Tongue (tissue), 2 donors: ENCODE measurements around the gene PGR. TPM values are rescaled to one million over a fixed set of nuclear protein-coding genes. Genes with fewer than 3 reads are reported as not detected.

Experiments used
- DNase-seq: peaks from one replicate; pipeline ENCODE4 v3.0.0-alpha.2; 2015
- total RNA-seq: library from RNA; depleted of rRNA; stranded (reverse); fragments of >200 nt; gene quantifications from one replicate; pipeline ENCODE4 v1.2.3, GENCODE V29; 2014

The PGR gene
- total RNA-seq, result 0.10 TPM

GRCh38 chr11:101129203-101129943, at the start of gene PGR:
TSS of gene PGR (minus strand) at chr11:101129813. CDS start at chr11:101129070, 743 bp downstream.
- peak; percentile 52 for DNase-seq

- no peak for DNase-seq
Observed at GRCh38 chr11:101176381-101176780, 46.8 kb upstream of the PGR start.

- no peak for DNase-seq
Observed at GRCh38 chr11:101169944-101170343, 40.3 kb upstream of the PGR start.

DNA sequence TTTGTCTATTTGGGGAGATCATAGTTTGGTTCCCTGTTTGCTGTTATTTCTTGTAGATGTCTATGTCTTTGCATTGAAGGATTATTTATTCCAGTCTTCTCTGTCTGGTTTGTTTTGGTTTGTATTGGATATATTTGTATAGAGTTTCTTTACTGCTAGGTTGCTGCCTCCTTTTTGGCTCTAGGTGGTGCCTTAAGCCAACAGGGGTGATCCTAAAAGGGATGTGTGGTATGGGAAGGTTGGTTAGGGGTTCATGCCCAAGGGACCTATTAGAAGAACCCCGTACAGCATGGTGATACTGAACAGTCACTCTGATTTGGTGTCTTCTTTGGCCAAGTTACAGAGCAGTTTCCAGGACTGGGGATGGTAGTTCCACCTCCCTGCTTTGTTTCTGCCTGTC, 36.4 kb upstream of the PGR start:
- no peak for DNase-seq

DNA sequence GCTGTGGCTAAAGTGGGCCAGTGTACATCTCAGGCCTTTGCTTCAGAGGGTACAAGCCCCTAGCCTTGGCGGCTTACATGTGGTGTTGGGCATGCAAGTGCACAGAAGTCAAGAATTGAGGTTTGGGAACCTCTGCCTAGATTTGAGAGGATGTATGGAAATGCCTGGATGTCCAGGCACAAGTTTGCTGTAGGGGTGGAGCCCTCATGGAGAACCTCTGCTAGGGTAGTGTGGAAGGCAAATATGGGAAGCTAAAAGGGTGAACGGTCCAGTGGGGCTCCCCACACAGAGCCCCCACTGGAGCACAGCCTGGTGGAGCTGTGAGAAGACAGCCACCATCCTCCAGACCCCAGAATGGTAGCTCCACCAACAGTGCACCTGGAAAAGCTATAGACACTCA, 28.5 kb upstream of the PGR start:
- no peak for DNase-seq

GRCh38 chr11:101138245-101138930, 8.8 kb upstream of the PGR start:
- DNase-seq, result no peak

DNA sequence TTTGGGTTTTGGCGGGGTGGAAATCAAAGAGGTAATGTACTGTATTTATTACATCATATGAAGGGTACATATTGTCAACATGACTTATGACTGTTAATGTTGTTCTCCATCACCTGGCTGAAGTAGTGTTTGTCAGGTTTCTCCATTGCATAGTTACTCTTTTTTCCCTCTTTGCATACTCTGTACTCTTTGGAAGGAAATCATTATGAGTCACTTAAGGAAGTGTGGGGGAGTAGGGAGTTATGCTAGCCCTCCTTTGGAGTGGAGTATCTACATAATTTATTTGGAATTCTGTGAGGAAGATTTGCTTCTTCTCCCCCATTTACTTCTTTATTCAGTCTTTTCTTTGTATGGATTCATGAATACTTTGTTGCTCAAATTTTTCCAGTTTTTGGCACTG, 3.6 kb upstream of the PGR start:
- no peak for DNase-seq

DNA sequence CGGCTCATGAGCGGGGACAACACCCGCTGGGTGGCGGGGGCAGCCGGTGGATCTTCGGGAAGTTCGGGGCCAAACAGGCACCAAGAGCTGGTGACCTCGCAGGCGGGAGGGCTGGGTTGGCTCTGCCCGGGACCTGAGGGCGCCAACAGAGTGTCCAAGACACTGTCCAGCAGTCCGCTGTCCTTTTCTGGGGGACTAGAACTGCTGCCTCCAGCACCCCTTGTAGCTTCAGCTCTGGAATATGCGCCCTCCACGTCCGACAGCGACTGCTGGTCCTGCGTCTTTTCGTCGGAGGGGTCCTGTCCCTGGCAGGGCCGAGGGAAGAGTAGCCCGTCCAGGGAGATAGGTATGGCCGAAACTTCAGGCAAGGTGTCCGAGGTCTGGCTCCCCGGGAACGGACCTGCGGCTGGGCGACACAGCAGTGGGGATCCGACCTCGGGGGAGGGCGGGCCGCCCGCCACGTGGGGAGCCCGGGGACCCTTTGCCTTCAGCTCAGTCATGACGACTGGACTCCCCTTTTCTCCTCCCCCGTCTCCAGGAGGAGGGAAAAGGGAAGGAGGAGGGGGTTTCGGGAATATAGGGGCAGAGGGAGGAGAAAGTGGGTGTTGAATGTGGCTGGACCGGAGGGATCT, 926 bp downstream of the PGR start:
- no peak for DNase-seq

- peak; percentile 21 for DNase-seq
Observed at GRCh38 chr11:101127699-101128570, 1.7 kb downstream of the PGR start.

- peak; percentile 4 for DNase-seq
Observed at GRCh38 chr11:101127197-101127698, 2.4 kb downstream of the PGR start.

- DNase-seq, result peak; percentile 36
Observed at GRCh38 chr11:101126551-101127196, 2.9 kb downstream of the PGR start.

- no peak for DNase-seq
Observed at GRCh38 chr11:101115671-101116160, 13.9 kb downstream of the PGR start.

- no peak for DNase-seq
Observed at GRCh38 chr11:101113540-101113939, 16.1 kb downstream of the PGR start.

DNA sequence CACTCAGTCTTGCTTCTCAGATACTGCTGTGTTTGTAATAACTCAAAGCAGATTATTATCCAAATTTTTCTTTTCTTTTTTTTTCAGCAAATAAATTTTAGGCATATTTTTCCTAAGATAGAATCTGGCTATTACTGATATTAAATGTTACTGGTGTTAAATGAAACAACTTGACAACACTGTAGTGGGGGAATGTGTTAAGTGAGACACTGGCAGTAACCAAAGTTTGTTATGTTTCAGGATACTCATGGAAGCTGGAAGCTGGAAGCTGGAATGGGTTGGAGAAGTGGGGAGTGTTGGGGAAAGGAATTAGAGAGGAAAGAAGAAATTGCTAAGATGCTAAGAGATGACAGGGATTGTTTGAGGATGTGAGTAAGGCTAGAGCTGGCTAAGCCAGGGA, 24.9 kb downstream of the PGR start:
- no peak for DNase-seq

DNA sequence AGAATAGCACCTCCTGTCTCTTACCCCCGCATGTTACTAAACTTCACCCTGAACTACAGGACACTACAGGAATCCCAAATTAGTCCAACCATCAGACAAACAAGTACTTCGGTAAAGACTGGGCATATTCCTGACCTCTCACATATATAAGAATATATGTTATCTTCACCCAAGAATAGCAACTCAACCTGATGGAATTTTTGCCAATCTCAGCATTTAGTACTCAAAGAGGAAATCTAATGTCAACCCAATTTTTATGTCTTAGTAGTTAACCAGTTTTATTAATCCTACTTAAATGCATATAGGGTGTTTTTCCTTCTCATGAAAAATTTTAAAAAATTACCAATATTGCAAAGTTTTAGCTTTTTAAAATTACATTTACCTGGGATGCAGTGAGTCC, 26.2 kb downstream of the PGR start:
- no peak for DNase-seq

DNA sequence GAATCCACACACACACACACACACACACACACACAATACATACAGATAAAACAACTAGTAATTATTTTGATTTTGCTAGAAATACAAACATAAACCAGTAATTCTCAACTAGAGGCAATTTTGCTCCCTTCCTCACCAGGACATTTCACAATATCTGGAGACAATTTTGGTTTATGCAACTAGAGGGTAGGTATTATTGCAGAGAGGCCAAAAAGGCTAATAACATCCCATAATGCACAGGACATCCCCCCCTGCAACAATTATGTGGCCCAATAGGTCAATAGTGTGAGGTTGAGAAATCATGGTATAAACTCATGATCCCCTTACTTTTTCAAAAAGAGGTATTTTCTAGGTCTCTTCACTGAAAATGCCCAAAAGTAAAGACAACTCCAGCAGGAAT, 29.0 kb downstream of the PGR start:
- no peak for DNase-seq

DNA sequence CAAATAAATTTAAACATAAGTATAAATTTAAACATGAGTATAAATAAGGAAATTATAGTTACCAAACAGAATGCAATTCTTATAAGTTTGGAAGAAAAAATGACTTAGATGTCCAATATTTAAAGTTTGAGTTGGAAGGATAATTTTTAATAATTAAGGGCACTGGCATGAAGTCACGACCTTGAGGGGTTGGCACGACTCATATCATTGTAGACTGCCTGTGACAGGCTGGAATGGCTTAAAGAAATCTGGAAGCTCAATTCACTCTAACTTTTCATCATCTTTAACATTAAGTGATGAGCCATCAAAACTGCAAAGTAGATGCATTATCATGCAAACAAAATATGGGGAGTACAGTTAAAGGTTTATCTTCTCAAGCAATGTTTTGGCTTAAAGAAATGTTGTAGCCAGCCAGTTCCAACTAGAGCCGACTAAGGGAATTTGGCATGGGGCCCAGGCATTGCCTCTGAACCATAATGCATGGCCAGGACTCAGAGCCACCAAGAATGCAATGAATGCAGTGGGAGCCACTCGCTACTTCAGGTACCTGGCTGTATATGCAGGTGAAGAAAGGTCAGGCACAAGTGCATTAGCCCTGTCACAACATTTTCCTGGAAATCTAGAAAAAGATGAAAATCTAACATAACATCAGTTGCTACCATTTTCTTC, 33.4 kb downstream of the PGR start:
- DNase-seq, result no peak

- no peak for DNase-seq
Observed at GRCh38 chr11:101091781-101092180, 37.8 kb downstream of the PGR start.

DNA sequence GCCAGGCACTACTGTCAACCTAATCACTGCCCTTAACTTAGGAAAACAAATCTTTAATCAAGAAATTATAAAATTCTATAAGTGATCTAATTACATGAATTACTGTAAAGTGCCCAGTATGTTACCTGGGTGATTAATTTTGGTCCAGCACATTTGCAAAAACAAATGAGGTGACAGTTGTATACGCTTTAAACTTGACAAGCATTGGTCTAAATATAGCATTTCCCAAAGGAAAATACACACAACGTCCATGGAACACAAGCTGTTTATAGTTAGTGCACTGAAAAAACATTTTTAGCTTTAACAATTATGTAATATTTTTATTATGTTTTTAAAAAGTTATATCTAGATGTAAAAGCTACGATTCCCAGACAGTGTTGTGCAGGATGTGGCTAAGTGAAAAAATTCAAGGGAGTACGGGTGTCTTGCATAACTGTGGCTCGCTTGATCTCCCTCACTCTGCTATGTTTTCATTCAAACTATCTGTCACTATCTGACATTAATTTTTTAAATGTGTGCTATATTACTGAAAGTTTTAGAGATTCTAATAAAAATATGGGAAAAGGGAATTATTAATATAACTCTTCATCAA, 38.8 kb downstream of the PGR start:
- no peak for DNase-seq

- no peak for DNase-seq
Observed at GRCh38 chr11:101083335-101083734, 46.3 kb downstream of the PGR start.

GRCh38 chr11:101082813-101083212, 46.8 kb downstream of the PGR start:
- DNase-seq, result no peak
